Hepatocyte (in vitro differentiated cells): ENCODE results near the gene SART1. TPM values are rescaled to one million over a fixed set of nuclear protein-coding genes. Genes with fewer than 3 reads are reported as not detected.

ENCODE experiments used
- DNase-seq: peaks from one replicate; pipeline ENCODE4 v3.0.0-alpha.2; 2016; ENCODE audit warnings: low spot score
- H2AFZ ChIP-seq: fragments of 200-600 bp; sonication (generic); 2 replicates; pipeline ENCODE4 v1.6.0; 2016; ENCODE audit warnings: antibody characterized with exemption, mild to moderate bottlenecking
- H3K27ac ChIP-seq: fragments of 200-600 bp; sonication (generic); 2 replicates; pipeline ENCODE4 v1.5.1; 2016; ENCODE audit warnings: mild to moderate bottlenecking
- H3K27me3 ChIP-seq: fragments of 200-600 bp; sonication (generic); 2 replicates; pipeline ENCODE4 v1.6.1; 2016
- H3K36me3 ChIP-seq: fragments of 200-600 bp; sonication (generic); replicated peaks from 2 replicates; pipeline ENCODE4 v1.5.1; 2016; ENCODE audit warnings: low read depth; ENCODE audit not compliant: insufficient read depth
- H3K4me1 ChIP-seq: fragments of 200-600 bp; sonication (generic); 2 replicates; pipeline ENCODE4 v1.5.1; 2016; ENCODE audit warnings: mild to moderate bottlenecking, moderate library complexity; ENCODE audit not compliant: insufficient read depth
- H3K4me2 ChIP-seq: fragments of 200-600 bp; sonication (generic); 2 replicates; pipeline ENCODE4 v1.6.0; 2016
- H3K4me3 ChIP-seq: fragments of 200-600 bp; sonication (generic); 2 replicates; pipeline ENCODE4 v1.5.1; 2016; ENCODE audit warnings: mild to moderate bottlenecking
- H3K79me2 ChIP-seq: fragments of 200-600 bp; sonication (generic); 2 replicates; pipeline ENCODE4 v1.6.0; 2017; ENCODE audit warnings: mild to moderate bottlenecking
- H3K9me2 ChIP-seq: fragments of 200-600 bp; sonication (generic); replicated peaks from 2 replicates; pipeline ENCODE4 v1.6.0; 2017; ENCODE audit warnings: mild to moderate bottlenecking; ENCODE audit not compliant: insufficient read depth
- H3K9me3 ChIP-seq: fragments of 200-600 bp; sonication (generic); 2 replicates; pipeline ENCODE4 v1.5.1; 2016; ENCODE audit warnings: low read depth, mild to moderate bottlenecking
- H4K20me1 ChIP-seq: fragments of 200-600 bp; sonication (generic); 2 replicates; pipeline ENCODE4 v1.6.0; 2016; ENCODE audit warnings: mild to moderate bottlenecking; ENCODE audit not compliant: insufficient read depth, poor library complexity, severe bottlenecking
- EZH2 ChIP-seq: fragments of 200-600 bp; sonication (generic); IDR thresholded peaks from 2 replicates; pipeline ENCODE4 v1.6.1; 2016; ENCODE audit warnings: antibody characterized with exemption, mild to moderate bottlenecking, borderline replicate concordance
- EZH2phosphoT487 ChIP-seq: fragments of 200-600 bp; sonication (generic); IDR thresholded peaks from one replicate; pipeline ENCODE4 v1.6.1; 2018; ENCODE audit warnings: antibody characterized with exemption, mild to moderate bottlenecking, low read depth, moderate library complexity; ENCODE audit not compliant: unreplicated experiment, severe bottlenecking
- WGBS: methylation state at CpG from one replicate; pipeline ENCODE4 v1.1.6; 2016; ENCODE audit warnings: low lambda C conversion rate; ENCODE audit errors: missing lambda C conversion rate; 5-methylcytosine and 5-hydroxymethylcytosine counted together
- polyA plus RNA-seq: library from polyadenylated mRNA; unstranded; fragments of >200 nt; fragmentation: Nextera tagmentation; extraction: Ambion mirVana; gene quantifications from 2 replicates; pipeline ENCODE4 v1.2.1, GENCODE V29; 2016
- total RNA-seq: library from RNA; depleted of rRNA; stranded (reverse); fragments of >200 nt; gene quantifications from 2 replicates; pipeline ENCODE4 v1.2.3, GENCODE V29; 2014
- TF ChIP-seq, protein P1 (sequence below): fragments of 200-600 bp; sonication (generic); IDR thresholded peaks from 2 replicates; pipeline ENCODE4 v1.5.1; 2016; ENCODE audit warnings: antibody characterized with exemption, mild to moderate bottlenecking; ENCODE audit not compliant: poor library complexity

The SART1 gene
- total and polyA plus RNA-seq, 2 experiments from 2014 or later, result 32.5 to 34.1 TPM

DNA sequence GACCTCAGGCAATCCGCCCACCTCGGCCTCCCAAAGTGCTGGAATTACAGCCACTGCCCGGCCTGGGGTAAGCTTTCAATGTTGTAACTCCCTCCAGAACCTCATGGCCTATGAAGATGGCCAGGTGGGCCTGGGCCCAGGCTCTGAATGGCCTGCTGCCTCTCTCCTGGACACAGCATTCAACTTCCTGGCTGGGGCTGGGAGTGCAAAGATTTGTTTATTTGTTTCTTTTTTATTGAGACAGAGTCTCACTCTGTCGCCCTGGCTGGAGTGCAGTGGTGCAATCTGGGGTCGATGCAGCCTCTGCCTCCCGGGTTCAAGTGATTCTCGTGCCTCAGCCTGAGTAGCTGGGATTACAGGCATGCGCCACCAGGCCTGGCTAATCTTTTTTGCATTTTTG is 16.8 kb upstream of the SART1 start:
- Histone ChIP-seq H3K9me2 (no peaks in the 10 kb centered on the region), H3K4me3 (no peak overlapping the region), H3K4me1 (no peaks in the 10 kb centered on the region), H3K27me3 (no peaks in the 10 kb centered on the region), H3K36me3 (no peaks in the 10 kb centered on the region), H3K9me3 (no peaks in the 10 kb centered on the region), H3K27ac (no peak overlapping the region), H2AFZ (no peak overlapping the region), H3K79me2 (no peaks in the 10 kb centered on the region), H4K20me1 (no peaks in the 10 kb centered on the region), H3K4me2 (no peak overlapping the region)
- WGBS, result 75% methylated on average over 8 of the region's 8 CpGs
- no peak for TF ChIP-seq EZH2
- no peak for DNase-seq

GRCh38 chr11:65945430-65945911 is 16.1 kb upstream of the SART1 start, which contains the start of gene TSGA10IP:
TSS of gene TSGA10IP (plus strand) at chr11:65945480. CDS start at chr11:65945676, 196 bp downstream.
- TF ChIP-seq EZH2phosphoT487 (no peak), EZH2 (no peak)
- TF ChIP-seq, protein P1, sequence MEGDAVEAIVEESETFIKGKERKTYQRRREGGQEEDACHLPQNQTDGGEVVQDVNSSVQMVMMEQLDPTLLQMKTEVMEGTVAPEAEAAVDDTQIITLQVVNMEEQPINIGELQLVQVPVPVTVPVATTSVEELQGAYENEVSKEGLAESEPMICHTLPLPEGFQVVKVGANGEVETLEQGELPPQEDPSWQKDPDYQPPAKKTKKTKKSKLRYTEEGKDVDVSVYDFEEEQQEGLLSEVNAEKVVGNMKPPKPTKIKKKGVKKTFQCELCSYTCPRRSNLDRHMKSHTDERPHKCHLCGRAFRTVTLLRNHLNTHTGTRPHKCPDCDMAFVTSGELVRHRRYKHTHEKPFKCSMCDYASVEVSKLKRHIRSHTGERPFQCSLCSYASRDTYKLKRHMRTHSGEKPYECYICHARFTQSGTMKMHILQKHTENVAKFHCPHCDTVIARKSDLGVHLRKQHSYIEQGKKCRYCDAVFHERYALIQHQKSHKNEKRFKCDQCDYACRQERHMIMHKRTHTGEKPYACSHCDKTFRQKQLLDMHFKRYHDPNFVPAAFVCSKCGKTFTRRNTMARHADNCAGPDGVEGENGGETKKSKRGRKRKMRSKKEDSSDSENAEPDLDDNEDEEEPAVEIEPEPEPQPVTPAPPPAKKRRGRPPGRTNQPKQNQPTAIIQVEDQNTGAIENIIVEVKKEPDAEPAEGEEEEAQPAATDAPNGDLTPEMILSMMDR, result no peak

DNA sequence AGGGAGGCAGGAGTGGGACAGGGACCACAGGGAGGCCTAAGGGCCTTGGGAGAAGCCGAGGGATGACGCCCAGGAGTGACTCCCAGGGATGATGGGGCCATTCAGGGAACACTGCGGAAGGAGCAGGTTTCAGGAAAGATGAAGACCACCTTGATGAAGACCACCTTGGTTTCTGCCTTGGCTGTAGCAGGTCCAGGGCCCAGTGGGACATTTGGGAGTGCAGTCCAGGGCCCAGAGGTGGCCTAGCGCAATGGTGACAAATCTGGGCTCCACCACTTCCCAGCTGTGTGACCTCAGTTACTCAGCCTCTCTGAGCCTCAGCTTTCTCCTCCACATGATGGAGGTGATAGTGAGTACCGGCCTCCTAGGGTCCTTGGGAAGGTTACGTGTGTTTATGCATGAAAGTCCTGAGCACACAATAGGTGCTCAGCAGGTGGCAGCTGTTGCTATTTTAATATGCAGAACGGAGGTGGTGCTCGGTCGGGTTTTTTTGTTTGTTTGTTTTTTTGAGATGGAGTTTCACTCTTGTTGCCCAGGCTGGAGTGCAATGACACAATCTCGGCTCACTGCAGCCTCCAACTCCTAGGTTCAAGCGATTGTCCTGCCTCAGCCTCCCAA is 15.5 kb upstream of the SART1 start:
- H3K4me1 ChIP-seq, result no peaks in the 10 kb centered on the region
- H3K4me3 ChIP-seq, result no peak overlapping the region
- H3K9me2 ChIP-seq, result no peaks in the 10 kb centered on the region
- TF ChIP-seq EZH2 (no peak), EZH2phosphoT487 (no peak)
- TF ChIP-seq, protein P1, result no peak
- no peak overlapping the region for H3K27ac ChIP-seq
- no peaks in the 10 kb centered on the region for H3K36me3 ChIP-seq
- no peak overlapping the region for H3K4me2 ChIP-seq
- no peak for DNase-seq
- H3K9me3 ChIP-seq, result no peaks in the 10 kb centered on the region
- H4K20me1 ChIP-seq, result no peaks in the 10 kb centered on the region
- no peaks in the 10 kb centered on the region for H3K79me2 ChIP-seq
- no peak overlapping the region for H2AFZ ChIP-seq
- 76% methylated on average over 11 of the region's 11 CpGs for WGBS
- no peaks in the 10 kb centered on the region for H3K27me3 ChIP-seq

More at GRCh38 chr11:65945430-65945911, 16.1 kb upstream of the SART1 start, which contains the start of gene TSGA10IP:
- H3K27ac ChIP-seq, result no peak within 1 kb of the TSS
- no peak within 1 kb of the TSS for H2AFZ ChIP-seq
- no peak within 1 kb of the TSS for H3K4me2 ChIP-seq
- H3K27me3 ChIP-seq, result no peaks in the 10 kb centered on the region
- no peaks in the 10 kb centered on the region for H4K20me1 ChIP-seq
- H3K4me1 ChIP-seq, result no peaks in the 10 kb centered on the region
- no peak for DNase-seq
- H3K36me3 ChIP-seq, result no peaks in the 10 kb centered on the region
- no peaks in the 10 kb centered on the region for H3K79me2 ChIP-seq
- H3K4me3 ChIP-seq, result no peak within 1 kb of the TSS
- H3K9me3 ChIP-seq, result no peaks in the 10 kb centered on the region
- no peaks in the 10 kb centered on the region for H3K9me2 ChIP-seq
- 43% methylated on average over 13 of the region's 13 CpGs for WGBS

DNA sequence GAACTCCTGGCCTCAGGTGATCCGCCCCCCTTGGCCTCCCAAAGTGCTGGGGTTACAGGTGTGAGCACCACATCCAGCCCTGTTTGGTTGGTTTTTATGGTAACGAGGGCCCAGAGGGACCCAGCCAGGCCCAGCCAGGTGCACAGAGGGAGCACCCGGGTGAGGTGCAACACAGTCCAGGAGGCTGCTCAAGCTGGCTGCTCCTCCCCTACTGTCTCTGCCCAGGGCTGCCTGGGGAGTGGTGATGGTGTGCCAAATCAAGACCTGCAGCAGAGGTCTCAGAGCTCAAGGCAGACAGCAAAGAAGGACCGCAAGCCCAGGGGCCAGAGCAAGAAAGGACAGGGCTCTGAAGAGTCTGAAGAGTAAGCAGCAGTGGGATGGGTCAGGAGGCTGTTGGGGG is 14.9 kb upstream of the SART1 start:
- 84% methylated on average over 4 of the region's 4 CpGs for WGBS
- Histone ChIP-seq H2AFZ (no peak overlapping the region), H4K20me1 (no peaks in the 10 kb centered on the region)

More for the DNA sequence above, 14.9 kb upstream of the SART1 start:
- no peaks in the 10 kb centered on the region for H3K9me3 ChIP-seq
- no peak overlapping the region for H3K4me3 ChIP-seq
- no peaks in the 10 kb centered on the region for H3K36me3 ChIP-seq
- no peaks in the 10 kb centered on the region for H3K79me2 ChIP-seq
- no peaks in the 10 kb centered on the region for H3K9me2 ChIP-seq
- no peaks in the 10 kb centered on the region for H3K27me3 ChIP-seq
- DNase-seq, result no peak
- no peaks in the 10 kb centered on the region for H3K4me1 ChIP-seq
- no peak for TF ChIP-seq EZH2
- TF ChIP-seq, protein P1, result no peak
- no peak for TF ChIP-seq EZH2phosphoT487
- H3K4me2 ChIP-seq, result no peak overlapping the region
- no peak overlapping the region for H3K27ac ChIP-seq
